K562 (cell line): Measurements from ENCODE around the gene ZKSCAN1. TPM values are rescaled to one million over a fixed set of nuclear protein-coding genes. Genes with fewer than 3 reads are reported as not detected.

Experiments used
- ELF2 ChIP-seq: fragments of 250-450 bp; sonication (Bioruptor Pico); IDR thresholded peaks from 2 replicates; pipeline ENCODE4 v1.5.0; 2021; ENCODE audit warnings: mild to moderate bottlenecking
- FOS ChIP-seq: IDR thresholded peaks from 3 replicates; pipeline ENCODE4 v1.6.1; 2011; ENCODE audit not compliant: insufficient read length; ENCODE audit errors: extremely low read depth
- GABPB1 ChIP-seq: sonication (generic); formaldehyde crosslinking; IDR thresholded peaks from 2 replicates; pipeline ENCODE4 v1.8.0; 2022; ENCODE audit warnings: mild to moderate bottlenecking, missing genetic modification reagents
- GTF2E2 ChIP-seq: fragments of 200-800 bp; sonication (Bioruptor generic); IDR thresholded peaks from 2 replicates; pipeline ENCODE4 v1.6.1; 2016; ENCODE audit warnings: missing genetic modification characterization, missing compliant biosample characterization
- HOMEZ ChIP-seq: fragments of 250-450 bp; sonication (Bioruptor Pico); IDR thresholded peaks from 2 replicates; pipeline ENCODE4 v1.4.0; 2020; ENCODE audit warnings: mild to moderate bottlenecking, moderate library complexity
- KAT7 ChIP-seq: sonication (generic); formaldehyde crosslinking; IDR thresholded peaks from 2 replicates; pipeline ENCODE4 v1.8.0; 2022; ENCODE audit warnings: missing genetic modification reagents, mild to moderate bottlenecking, borderline replicate concordance
- NCOA4 ChIP-seq: fragments of 450-650 bp; IDR thresholded peaks from 2 replicates; pipeline ENCODE4 v1.6.1; 2018; ENCODE audit warnings: mild to moderate bottlenecking; ENCODE audit not compliant: partially characterized antibody
- NR2C1 ChIP-seq, 2 experiments: fragments of 450-650 bp; IDR thresholded peaks; 2 replicates each; pipeline ENCODE4 v1.6.1; 2017; ENCODE audit warnings: mild to moderate bottlenecking in 2 of 2, antibody characterized with exemption in 1 of 2, inconsistent platforms in 1 of 2, missing compliant biosample characterization in 1 of 2, missing genetic modification characterization in 1 of 2
- RBM14 ChIP-seq: fragments of 200-400 bp; formaldehyde crosslinking; IDR thresholded peaks from 2 replicates; pipeline ENCODE4 v1.6.1; 2018; ENCODE audit warnings: low read depth, mild to moderate bottlenecking, low read length, moderate library complexity, borderline replicate concordance; ENCODE audit not compliant: insufficient read depth
- SAP30 ChIP-seq: fragments of 200-600 bp; sonication (generic); IDR thresholded peaks from 2 replicates; pipeline ENCODE4 v1.6.1; 2012; ENCODE audit warnings: borderline replicate concordance, low read depth, mild to moderate bottlenecking, moderate library complexity, low read length, control low read depth, inconsistent platforms; ENCODE audit not compliant: insufficient read depth, poor library complexity, severe bottlenecking
- STAT6 ChIP-seq: sonication (generic); formaldehyde crosslinking; IDR thresholded peaks from 2 replicates; pipeline ENCODE4 v1.8.1; 2023; ENCODE audit warnings: mild to moderate bottlenecking, missing genetic modification reagents
- TAF1 ChIP-seq: IDR thresholded peaks from 2 replicates; pipeline ENCODE4 v1.6.1; 2011; ENCODE audit warnings: mild to moderate bottlenecking, low read length, moderate library complexity; ENCODE audit not compliant: insufficient read depth, control insufficient read depth, severe bottlenecking; ENCODE audit errors: extremely low read depth
- ZNF184 ChIP-seq: sonication (generic); formaldehyde crosslinking; IDR thresholded peaks from 2 replicates; pipeline ENCODE4 v1.5.0; 2020; ENCODE audit warnings: missing genetic modification reagents
- ZNF79 ChIP-seq: fragments of 250-450 bp; sonication (Bioruptor Pico); IDR thresholded peaks from 2 replicates; pipeline ENCODE4 v1.4.0; 2020; ENCODE audit warnings: low read depth, mild to moderate bottlenecking, moderate library complexity
- polyA plus RNA-seq, 8 experiments: library from polyadenylated mRNA; depleted of rRNA in 4 of 8; stranded (reverse) in 5 of 8; unstranded in 3 of 8; fragments of >200 nt; fragmentation: Nextera tagmentation in 2 of 8; fragmentation: Illumina TruSeq in 1 of 8; extraction: Ambion mirVana in 2 of 8; extraction: Trizol in 1 of 8; gene quantifications; 2 replicates each; pipeline versions ENCODE4 v1.2.1 to v1.2.3, GENCODE V29; 2011 to 2014; ENCODE audit warnings: inconsistent platforms in 1 of 8, missing spikeins in 1 of 8
- total RNA-seq, 7 experiments: library from RNA; depleted of rRNA in 6 of 7; stranded (reverse); fragments of >200 nt in 6 of 7; fragmentation: Illumina TruSeq in 2 of 7; extraction: Trizol in 2 of 7; gene quantifications; 2 replicates each; pipeline versions ENCODE4 v1.2.1 to v1.2.3, GENCODE V29; 2011 to 2021; ENCODE audit warnings: low replicate concordance in 1 of 7
- TF ChIP-seq, protein P1 (sequence below): fragments of 250-450 bp; sonication (Bioruptor Pico); IDR thresholded peaks from 2 replicates; pipeline ENCODE4 v1.8.0; 2021; ENCODE audit warnings: moderate library complexity, mild to moderate bottlenecking, inconsistent platforms
- TF ChIP-seq, protein P2 (sequence below), 2 experiments: IDR thresholded peaks; 2 replicates each; pipeline ENCODE4 v1.6.1; 2011; ENCODE audit warnings: borderline replicate concordance in 1 of 2, control low read depth in 1 of 2, low read depth in 1 of 2, low read length in 1 of 2, mild to moderate bottlenecking in 1 of 2, mixed read lengths in 1 of 2, moderate library complexity in 1 of 2; ENCODE audit not compliant: insufficient read depth in 1 of 2, insufficient read length in 1 of 2, poor library complexity in 1 of 2, severe bottlenecking in 1 of 2; ENCODE audit errors: extremely low read depth in 1 of 2

ZKSCAN1 gene
- total and polyA plus RNA-seq, 9 of the 15 experiments (the other 6 are each of a cell fraction or from before 2014, with no cell fraction given) = 5.3 to 43.0 (median 23.2) TPM

DNA sequence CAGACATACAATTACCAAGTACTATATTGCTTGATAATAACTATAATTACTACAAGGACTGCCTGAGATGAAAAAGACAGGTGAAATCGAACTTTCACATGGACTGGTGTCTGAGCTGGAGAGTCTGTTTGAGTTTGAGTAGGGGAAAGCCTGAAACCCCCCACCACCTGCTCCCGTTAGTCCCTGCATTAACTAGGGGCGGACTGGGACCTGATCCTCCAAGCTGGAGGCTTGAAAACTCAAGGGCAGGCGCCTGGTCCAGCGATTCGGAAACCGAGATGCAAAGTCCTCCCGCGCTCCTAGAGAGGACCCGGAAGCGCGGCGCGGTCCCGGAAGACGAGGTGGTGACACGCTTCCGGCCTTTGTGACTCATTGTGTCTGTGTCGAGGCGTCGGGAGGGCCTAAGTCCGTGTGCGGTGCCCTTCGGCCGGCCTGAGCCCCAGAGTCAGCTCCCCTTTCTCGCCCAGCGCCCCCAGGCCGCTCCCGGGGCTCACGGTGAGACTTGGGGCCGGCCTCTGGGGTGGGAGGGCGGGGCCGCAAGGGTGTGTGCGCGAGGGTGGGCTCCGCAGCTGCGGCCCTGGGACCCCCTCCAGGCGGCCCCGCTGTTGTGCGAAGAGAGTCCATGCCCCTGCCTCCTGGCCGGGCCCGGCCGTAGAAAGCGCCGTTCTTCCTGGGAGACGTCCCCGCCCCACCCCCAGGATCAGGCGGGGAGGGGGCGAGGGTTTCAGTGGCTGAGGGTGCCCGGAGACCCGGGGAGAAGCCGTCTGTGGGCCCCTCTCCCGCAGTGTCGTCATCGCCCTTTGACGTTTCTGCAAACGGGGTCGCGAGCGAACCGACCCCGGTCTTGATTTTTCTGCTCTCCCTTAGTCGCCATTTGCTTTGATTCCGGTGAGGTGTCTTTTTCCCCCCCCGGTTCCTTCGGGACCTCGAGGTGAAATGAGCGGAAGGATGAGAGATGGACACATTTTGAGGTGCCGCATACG is at the start of gene ZKSCAN1 (continued):
- TF ChIP-seq, protein P1, sequence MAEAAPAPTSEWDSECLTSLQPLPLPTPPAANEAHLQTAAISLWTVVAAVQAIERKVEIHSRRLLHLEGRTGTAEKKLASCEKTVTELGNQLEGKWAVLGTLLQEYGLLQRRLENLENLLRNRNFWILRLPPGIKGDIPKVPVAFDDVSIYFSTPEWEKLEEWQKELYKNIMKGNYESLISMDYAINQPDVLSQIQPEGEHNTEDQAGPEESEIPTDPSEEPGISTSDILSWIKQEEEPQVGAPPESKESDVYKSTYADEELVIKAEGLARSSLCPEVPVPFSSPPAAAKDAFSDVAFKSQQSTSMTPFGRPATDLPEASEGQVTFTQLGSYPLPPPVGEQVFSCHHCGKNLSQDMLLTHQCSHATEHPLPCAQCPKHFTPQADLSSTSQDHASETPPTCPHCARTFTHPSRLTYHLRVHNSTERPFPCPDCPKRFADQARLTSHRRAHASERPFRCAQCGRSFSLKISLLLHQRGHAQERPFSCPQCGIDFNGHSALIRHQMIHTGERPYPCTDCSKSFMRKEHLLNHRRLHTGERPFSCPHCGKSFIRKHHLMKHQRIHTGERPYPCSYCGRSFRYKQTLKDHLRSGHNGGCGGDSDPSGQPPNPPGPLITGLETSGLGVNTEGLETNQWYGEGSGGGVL (CRISPR knock-in tag) = no peak
- TF ChIP-seq ZNF184 (peak; percentile 4; the same call in 1 of the 2 replicates), HOMEZ (CRISPR knock-in tag) (no peak), GTF2E2 (tag) (peak; percentile 69; the same call in 1 of the 2 replicates), GABPB1 (CRISPR knock-in tag) (peak; percentile 97), RBM14 (0 out of 2 replicates have a peak, but pooled peaks have one; percentile 64), ZNF79 (CRISPR knock-in tag) (no peak), NCOA4 (no peak), TAF1 (peak; percentile 100), SAP30 (peak; percentile 20), FOS (peak; percentile 30), KAT7 (CRISPR knock-in tag) (0 out of 2 replicates have a peak, but pooled peaks have one; percentile 30), NR2C1 (IDR thresholded peaks at IDR 0.05) (peak; percentile 60), NR2C1 (tag; IDR thresholded peaks at IDR 0.05) (no peak; the same call in 1 of the 2 replicates), ELF2 (peak; percentile 98), STAT6 (CRISPR knock-in tag) (peak; percentile 35; the same call in 1 of the 2 replicates)
- TF ChIP-seq, protein P2, sequence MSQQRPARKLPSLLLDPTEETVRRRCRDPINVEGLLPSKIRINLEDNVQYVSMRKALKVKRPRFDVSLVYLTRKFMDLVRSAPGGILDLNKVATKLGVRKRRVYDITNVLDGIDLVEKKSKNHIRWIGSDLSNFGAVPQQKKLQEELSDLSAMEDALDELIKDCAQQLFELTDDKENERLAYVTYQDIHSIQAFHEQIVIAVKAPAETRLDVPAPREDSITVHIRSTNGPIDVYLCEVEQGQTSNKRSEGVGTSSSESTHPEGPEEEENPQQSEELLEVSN (IDR thresholded peaks at IDR 0.05; ENCODE audit: borderline replicate concordance in 1 of 2, extremely low read depth in 1 of 2, insufficient read depth in 1 of 2, insufficient read length in 1 of 2, low read depth in 1 of 2, low read length in 1 of 2, poor library complexity in 1 of 2, severe bottlenecking in 1 of 2) = peak; percentile 31 to 38
